Pons (tissue), 1 donor: Measurements from ENCODE around the gene UGT3A1.
"Not testable (repeated sequence)": the region's sequence is repeated elsewhere in the genome, so short reads cannot be mapped to it uniquely, and the experiment has no call there.

ENCODE experiments used
- DNase-seq: peaks from one replicate; pipeline ENCODE4 v3.0.0-alpha.2; 2016; ENCODE audit warnings: low spot score

Gene UGT3A1

DNA sequence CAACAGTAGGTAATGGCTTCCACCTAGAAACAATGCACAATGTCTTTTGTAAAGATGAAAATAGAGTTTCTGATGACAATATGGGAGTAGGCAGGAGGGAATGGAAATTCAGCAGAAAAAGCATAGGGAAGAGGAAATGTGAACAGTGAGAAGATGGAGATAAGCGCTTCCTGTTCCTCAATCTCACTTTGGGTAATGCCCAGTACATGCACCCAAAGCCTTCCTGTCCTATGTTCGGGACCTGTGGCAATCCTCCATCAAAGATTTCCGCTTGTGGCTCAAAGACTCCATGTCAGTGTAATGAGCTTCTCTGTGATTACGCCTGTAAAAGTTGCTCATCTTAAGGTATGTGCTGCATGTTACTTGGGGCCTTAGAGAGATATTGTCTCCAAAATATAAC, 2.7 kb downstream of the UGT3A1 start:
- DNase-seq: no peak

DNA sequence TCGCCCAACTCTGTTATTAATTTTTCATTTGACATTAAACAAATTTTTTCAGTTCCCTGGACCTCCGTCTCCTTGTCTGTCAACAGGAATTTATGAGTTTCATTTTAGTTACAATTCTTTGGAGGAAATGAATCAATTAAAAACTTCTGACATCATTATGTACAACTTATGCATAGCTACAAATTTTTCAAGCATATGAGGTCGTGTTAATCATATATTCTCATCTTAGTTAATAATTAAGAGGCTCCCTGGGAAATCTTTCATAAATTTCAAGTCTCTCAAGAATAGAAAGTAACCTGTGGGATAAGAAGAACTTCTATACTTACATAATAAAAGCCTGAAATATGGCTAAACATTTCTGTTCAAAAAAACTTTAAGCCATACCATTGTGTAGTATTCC, 3.4 kb downstream of the UGT3A1 start:
- no peak for DNase-seq

DNA sequence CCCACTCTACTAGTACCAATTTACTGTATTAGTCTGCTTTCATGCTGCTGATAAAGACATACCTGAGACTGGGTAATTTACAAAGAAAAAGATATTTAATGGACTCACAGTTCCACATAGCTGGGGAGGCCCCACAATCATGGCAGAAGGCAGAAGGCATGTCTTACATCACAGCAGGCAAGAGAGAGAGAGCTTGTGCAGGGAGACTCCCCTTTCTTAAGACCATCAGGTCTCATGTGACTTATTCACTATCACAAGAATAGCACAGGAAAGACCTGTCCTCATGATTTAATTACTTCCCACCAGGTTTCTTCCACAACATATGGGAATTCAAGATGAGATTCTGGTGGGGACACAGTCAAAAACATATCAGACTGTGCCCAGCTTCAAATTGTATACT, 11.5 kb downstream of the UGT3A1 start:
- no peak for DNase-seq

DNA sequence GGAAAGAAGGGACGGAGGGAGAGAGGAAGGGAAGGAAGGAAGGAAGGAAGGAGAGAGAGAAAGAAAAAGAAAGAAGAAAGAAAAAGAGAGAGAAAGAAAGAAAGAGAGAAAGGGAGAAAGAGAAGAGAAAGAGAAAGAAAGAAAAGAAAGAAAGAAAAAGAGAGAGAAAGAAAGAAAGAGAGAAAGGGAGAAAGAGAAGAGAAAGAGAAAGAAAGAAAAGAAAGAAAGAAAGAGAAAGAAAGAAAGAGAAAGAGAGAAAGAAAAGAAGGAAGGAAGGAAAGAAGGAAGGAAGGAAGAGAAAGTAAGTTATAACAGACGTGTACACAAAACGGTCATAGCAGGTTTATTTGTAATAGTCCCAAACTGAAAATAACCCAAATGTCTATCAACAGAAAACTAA, 14.3 kb downstream of the UGT3A1 start:
- not testable (repeated sequence) for DNase-seq

DNA sequence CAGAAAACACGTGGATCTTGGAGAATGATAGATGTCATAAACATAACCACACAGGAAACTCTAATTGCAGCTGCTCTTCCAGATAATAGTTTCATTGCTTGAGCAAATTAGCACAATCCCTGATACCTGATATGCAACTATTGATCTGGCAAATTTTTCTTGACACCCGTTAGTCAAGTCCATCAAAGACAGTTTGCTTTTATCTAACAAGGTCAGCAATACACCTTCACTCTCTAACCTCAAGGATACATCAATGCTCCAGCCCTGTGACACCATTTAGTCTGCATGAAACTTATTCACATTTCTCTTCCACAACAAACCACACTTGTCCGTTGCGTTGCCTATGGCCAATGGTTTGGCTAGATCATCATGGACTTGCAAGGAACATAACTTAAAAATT, 16.6 kb downstream of the UGT3A1 start:
- DNase-seq: no peak

DNA sequence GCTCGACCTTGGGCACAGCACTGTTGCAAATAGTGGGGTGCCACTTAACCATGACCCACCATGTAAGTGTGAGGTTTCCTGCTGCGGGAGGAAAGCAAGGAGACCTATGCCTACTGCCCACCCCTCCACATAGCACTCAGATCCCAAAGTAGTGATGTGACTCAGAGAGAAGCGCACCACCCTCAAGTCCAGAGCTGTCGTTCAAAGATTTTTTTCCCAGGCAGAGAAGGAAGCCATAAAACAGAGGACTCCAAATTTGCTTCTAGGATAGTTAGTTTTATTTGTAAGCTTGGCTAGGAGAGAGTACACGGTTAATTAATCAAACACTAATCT, 19.3 kb downstream of the UGT3A1 start:
- no peak for DNase-seq

DNA sequence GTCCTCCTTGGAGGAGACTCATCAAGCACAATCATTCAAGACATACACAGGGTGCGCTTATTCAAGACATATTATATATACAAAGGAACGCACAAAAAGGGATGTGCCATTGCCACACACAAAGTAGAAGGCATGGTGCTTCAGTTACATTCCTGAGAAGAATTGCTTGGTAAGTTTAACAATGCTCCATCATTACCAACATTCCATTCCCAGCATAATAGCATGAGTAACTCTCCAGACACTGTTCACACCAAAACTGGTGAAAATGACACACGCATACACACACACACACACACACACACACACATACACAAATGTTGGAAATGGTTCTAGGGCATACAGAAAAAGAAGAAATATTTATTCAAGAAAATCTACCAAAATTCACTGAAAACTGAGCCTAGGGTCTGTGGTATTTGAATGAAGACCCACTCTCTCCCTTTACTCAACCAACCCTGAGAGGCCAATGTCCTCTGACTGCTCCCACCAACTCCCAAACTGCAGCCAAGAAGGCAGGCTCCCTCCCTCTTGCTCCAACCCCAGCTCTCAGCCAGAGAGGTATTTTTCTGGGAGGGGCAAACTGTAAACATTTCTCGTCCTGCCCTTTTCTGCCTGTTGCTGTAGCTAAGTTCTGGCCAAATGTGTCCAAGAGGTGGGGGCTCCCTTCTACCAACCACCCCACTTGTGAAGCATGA, 19.9 kb downstream of the UGT3A1 start:
- DNase-seq: no peak

DNA sequence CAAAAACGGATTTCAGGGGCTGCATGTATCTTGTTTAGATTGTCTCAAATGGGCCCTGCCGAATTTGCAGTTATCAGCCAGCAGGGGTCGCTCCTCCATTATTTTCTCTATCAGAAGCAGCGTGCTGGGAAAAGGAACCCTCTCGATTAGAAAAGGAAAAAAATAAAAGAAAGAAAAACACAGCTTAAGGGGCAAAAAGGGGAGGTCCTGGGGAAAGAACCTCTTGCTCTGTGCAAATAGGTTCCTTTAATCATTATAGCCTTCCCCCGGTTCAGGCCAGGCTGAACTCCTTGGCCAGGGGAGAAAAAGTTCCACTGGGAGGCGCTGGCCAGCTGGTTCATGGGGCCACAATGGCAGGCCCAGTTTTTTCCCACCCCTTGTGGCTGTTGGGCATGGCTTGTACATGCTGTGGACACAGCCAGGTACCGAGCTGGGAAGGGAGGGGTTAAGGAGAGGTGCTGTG, 27.8 kb downstream of the UGT3A1 start:
- no peak for DNase-seq

DNA sequence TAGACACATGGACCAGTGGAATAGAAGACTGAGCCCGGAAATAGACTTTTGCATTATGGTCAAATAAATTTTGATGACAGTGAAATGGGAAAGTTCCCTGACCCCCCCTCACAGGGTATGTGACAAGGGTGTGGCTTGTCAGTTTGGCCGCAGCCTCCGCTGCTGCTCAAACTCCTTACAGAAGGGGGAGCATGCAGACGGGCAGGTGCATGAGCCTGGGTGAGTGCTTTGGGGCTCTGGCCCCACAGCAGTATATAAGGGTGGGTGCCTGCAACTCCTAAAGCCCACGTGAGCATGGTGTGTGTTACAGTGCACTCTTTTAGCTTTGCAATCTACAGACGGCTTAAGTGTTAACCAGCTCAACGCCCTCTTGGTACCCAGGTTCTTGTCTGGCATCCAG, 30.9 kb downstream of the UGT3A1 start:
- no peak for DNase-seq

DNA sequence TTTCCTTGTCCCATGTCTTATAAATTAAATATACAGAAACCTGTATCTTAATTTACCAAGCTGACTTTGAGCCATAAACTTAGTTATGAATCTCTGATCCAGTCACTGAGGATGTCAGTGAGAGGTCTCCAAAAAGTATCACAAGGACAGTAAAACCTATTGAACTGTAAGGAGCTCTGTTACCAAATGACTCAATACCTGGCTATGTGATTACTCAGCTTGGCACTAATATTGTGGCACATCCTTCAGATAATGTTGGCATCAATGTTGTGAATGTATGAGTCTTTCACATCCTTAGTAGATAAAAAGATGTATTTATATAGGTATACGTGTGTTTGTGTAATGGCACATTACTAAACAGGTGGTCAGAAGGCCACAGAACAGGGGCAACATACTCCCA, 34.8 kb downstream of the UGT3A1 start:
- DNase-seq: no peak

DNA sequence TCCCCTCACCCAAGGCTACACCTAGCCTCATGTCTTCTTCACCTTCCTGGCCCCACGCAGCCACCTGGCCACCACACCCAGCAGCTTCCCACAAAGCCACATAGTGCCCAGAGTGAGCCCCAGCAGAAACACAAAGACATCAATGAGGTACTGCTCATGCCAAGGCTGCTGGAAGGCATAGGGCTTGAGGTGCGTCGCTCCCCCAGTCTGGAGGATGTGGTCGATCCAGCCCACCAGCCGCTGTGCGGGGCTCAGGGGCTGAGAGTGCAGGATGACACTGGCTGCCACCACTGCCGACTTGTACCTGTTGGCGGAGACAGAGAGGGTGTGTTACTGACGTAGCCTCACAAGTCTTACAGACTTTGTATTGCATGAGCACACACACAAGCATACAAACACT, 37.0 kb downstream of the UGT3A1 start:
- DNase-seq: no peak

DNA sequence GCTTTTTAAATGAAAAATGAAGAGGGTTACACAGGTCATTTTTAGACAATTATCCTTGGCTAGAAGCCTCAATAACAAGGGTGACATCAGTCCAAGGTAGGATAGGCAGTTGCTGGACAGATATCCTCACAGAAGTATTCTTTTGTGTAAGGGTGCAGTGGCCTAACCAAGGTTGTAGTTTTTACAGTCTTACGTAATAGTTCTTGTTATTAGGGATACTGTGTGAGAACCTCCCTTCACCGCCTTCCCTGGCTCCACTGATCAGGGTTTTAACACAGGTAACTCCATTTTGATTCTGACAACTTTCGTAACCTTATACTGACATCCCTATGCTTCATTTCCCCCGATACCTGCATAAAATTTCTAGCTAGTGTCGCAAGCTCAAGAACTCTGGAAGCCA, 44.1 kb downstream of the UGT3A1 start:
- DNase-seq: no peak

DNA sequence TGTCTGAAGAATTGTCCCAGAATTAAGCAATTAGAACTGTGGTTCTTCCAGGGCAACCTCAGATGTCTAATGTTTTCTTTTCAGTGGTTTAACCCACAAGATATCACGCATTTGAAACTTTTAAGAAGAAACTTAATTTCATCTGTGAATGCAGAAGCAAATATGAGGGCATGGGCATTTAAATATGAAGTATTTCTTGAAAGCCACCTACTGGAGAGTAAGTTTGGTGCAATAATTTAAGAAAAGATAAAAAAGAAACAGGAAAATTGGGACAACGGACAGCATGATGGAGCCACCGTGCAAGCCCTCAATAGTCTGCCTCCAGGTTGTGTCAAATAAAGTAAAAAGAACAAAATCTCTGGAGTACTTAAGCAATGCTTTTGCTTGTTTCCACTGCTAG, 51.6 kb downstream of the UGT3A1 start:
- DNase-seq: no peak

DNA sequence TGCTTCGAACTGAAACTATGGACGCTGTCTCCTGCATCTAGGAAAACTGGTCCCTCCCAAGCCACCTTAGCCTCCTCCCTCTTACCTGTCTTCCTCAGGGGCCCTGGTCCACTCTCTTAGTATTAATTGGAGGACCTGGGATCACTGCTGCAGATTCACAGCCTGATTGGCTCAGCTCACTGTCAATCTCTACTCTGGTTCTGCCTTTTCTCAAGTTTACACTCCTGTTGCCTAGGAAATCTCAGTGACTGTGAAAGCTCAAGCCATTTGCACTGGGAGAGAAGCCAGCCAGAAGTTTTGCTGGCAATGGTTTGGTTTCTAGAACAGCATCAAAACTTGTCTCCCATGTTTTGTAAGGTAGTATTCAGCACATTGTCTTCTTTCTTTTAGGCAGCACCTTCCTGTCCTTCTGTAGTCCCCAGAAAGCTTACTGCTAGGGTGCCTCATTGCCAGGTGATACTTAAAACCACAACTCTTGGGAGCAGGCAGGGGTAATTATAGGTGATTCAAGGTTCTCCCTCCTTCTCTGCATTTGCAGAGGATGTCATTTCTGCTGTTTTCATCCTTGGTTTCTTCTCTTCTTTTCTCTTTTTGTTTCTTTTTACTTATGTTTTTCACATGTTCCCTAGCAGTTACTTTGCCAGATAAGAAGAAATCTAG, 52.5 kb downstream of the UGT3A1 start, which contains the start of gene CAPSL:
Gene CAPSL (minus strand): TSS at position 55 of the 660 bp plus-strand sequence. CDS start 17,502 bp downstream, outside the sequence.
- peak; percentile 20 for DNase-seq

DNA sequence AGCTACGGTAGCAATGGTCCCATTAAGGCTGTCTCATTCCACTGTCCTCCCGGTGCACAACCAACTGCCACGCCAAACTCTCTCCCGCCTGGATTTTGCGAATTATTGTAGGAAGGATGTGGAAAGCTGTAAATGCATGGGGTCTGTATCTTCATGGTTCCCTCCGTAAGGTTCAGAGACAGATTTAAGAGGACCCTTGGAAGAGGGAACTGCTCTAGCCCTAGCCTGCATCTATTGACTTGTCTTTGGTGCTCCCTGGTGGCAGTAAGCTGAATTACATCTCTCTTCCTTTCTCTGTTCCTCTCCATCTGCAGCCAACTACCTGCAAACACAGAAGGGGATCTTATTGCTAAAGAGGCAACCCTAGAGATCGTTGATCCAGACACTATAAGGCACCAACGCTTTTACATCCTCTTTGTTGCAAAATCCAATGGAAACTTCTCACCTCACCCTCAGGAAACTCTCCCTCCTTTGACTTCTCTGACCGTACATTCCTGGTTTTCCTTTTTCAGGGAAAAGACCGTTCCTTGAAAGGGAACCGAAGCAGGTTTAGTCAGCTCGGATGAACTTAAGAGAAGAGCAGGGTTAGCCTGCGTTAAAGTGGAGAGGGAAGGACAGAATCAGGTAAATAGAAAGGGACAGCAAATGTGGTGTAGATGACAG, 64.7 kb downstream of the UGT3A1 start:
- DNase-seq: peak; percentile 69

DNA sequence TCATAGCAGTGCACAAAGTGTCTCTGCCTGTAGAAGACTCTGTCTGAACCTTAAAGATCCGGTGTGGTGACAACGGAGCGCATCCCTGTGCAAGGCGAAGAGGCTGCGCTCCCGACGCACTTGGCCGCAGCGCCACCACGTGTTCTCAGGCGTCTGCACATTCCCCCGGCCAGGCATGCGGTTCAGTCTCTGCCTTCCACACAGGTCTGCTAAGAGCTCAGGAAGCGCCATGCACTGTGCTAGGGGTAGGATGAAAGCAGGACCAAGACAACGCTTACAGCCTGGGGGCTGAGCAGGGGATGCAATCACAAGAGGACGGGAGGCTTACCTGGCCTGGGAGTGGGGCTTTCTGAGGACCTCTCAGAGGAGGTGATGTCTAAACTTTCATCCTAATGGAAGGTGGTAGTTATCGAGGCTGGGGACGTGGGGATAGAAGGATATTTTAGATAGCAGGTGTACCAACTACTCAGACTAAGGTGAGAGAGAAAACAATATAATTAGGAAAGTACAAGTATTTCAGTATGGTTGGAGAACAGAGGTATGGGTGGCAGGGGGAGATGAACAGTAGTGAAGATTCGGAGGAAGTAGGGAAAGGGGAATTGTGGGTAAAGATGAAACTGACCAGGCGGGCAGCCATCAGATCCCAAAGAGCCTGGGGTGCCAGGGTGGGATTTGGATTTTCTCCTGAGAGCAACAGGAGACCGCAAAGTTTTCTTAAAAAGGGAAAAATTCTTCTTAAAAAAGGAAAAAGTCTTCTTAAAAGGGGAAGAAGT, 66.1 kb downstream of the UGT3A1 start:
- DNase-seq: peak; percentile 65

DNA sequence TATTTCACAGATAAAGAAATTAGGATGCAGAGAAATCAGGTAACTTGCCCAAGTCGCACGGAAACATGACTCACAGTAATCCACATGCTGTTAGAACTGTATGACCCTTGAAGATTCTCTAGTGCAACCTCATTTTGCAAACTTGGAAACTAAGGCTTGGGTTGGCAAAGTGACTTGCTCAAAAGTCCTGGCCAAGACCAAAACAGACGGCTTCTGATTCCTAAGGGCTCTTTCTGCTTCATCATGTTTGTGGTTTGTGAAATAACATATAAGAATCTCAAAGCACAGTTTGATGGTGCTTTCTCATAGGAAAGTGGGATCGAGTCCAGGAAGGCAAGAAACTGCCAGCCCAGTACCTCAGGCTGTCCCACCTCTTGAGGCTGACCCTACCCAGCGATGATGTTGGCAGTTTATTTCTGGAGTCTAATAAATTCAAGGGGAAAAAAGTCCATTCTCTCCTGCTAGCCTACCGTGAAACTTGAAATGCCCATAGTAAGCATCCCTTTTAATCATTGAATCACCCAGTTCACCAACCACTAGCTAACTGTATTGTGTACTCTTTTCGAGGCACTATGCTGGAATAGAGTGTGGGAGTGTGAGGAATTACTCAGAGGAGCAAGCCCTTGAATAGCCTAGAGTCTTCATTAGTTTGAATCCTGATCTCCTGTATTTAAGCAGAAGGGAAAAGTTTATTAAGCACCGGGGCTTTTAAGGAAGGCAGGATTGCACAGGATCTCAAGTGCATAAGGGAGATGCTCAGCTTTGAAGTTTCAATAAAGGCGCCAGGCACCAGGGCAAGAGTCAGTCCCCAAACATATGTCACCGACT, 66.9 kb downstream of the UGT3A1 start:
- no peak for DNase-seq

DNA sequence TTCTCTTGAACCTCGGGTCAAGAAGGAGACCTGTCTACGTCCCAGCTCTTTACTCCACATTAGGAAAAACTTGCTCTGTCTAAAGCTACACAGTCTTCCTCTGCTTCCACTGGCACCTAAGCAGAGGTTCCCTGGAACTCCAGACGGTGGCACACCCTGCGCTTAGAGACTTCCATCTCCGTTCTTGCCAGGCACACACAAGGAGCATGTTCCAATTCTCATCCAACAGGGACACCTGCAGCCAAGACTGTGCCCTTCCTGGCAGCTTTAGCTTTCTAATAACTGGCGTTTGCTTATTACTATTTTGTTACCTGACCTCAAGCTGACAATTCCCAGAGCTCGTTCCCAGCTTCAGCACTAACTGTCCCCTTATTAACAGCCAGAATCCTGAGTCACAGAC, 68.7 kb downstream of the UGT3A1 start:
- DNase-seq: no peak

DNA sequence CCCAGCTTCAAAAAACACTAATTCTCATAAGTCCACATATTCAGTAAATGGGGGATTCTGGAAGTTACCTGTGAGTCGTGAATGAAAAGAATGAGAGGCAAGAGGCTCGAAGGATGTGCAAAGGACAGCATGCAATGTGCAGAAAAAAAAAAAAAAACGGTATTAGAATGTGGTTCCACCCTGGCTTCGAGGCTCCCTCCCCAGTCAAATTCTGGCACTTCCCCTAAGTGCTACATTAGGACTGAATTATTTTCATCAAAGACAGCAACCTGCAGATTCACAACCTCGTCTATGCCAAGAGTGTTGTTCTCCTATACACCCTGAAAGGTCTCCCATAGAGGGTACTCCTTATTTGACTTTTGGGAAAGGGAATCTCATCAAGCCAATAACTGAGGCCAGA, 69.3 kb downstream of the UGT3A1 start:
- no peak for DNase-seq

DNA sequence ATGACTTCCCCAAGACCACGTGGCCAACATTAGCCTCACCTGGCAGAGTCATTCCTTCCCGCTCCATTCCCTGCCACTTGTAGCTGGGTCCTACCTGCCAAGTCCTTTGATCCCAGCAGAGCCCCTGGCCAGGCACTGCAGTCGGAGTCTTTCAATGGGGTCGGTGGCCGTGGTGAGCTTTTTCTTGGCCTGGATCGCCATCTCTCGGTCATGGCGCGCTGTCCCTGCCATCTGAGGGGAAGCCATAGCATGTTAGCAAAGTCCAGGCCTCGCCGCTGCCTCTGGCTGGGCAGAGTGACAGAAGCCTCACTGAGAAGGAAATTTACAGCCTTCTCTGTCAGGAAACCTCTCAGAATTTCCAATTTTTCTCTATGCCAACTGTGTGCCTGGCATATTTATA, 70.3 kb downstream of the UGT3A1 start:
- DNase-seq: no peak

DNA sequence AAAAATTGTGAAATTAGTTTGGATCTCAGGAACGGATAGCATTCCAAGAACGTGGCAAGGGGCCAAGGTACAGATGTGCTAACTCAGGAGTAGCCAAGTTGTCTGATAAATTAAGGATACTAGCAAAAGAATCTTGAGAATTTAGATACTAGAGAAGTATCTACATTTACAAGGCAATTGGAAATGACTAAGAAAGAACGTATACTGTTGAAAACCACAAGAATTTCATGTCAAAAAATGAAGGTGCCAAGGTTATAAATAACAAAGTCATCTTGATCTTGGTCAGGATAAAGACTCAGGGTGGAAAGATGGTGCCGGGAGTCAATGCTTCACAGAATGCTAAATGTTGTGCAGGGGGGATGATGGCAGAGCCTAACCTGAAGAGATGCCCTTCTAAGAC, 72.0 kb downstream of the UGT3A1 start:
- no peak for DNase-seq

DNA sequence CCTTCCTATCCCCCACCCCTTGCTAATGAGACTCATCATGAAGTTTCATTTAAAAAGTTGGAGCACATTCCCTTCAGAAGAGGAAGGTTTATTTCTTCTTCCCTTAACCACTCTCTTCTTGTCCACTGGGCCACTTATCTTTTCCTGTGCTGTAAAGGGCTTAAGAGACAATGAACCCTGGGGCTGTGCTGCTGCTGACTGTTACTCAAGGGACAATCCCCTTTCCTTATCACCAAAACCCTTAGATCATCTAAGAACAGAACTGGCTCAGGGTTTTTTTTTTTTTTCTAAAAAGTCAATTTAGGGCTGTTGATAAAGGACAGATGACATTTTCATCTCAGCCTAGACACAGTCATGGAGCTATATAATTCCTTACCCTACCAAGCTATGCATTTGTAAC, 82.4 kb downstream of the UGT3A1 start:
- no peak for DNase-seq
